Activated CD4-positive, alpha-beta memory T cell treated with anti-CD3 and anti-CD28 coated beads for 36 hours (primary cell): Measurements from ENCODE around the gene CCL21. TPM values are rescaled to one million over a fixed set of nuclear protein-coding genes. Genes with fewer than 3 reads are reported as not detected.

Experiments used
- CTCF ChIA-PET: fragments of 350-600 bp; sonication (Branson Sonifier 250); formaldehyde crosslinking; loops from one replicate; lab custom pipeline; 2021; ENCODE audit warnings: antibody characterized with exemption, inconsistent platforms; lab: Charles Lee
- POLR2A ChIA-PET: fragments of 350-600 bp; sonication (Branson Sonifier 250); formaldehyde crosslinking; loops from one replicate; lab custom pipeline; 2021; ENCODE audit warnings: antibody characterized with exemption; lab: Charles Lee
- DNase-seq: peaks from one replicate; pipeline ENCODE4 v3.0.0-alpha.2; 2020
- H3K27ac Mint-ChIP-seq: one replicate; pipeline ENCODE4 v1.8.0; 2021; ENCODE audit warnings: mixed read lengths
- H3K27me3 Mint-ChIP-seq: one replicate; pipeline ENCODE4 v1.8.0; 2021; ENCODE audit warnings: mixed read lengths
- H3K36me3 Mint-ChIP-seq: one replicate; pipeline ENCODE4 v1.8.0; 2021; ENCODE audit warnings: mixed read lengths
- H3K4me1 Mint-ChIP-seq: one replicate; pipeline ENCODE4 v1.8.0; 2021; ENCODE audit warnings: low read depth, mixed read lengths
- H3K4me3 Mint-ChIP-seq: one replicate; pipeline ENCODE4 v1.8.0; 2021; ENCODE audit warnings: mild to moderate bottlenecking, mixed read lengths
- H3K9me3 Mint-ChIP-seq: one replicate; pipeline ENCODE4 v1.8.0; 2021; ENCODE audit warnings: mixed read lengths
- intact Hi-C: fragments of 100-400 bp; cut with micrococcal nuclease; formaldehyde crosslinking; loops from one replicate; pipeline ENCODE4 v1.15.1; 2023
- total RNA-seq, 2 experiments: library from RNA; stranded (reverse); gene quantifications; one replicate each; pipeline ENCODE4 v1.2.3, GENCODE V29; 2021

Gene CCL21
- total RNA-seq, 2 experiments from 2014 or later: not detected

DNA sequence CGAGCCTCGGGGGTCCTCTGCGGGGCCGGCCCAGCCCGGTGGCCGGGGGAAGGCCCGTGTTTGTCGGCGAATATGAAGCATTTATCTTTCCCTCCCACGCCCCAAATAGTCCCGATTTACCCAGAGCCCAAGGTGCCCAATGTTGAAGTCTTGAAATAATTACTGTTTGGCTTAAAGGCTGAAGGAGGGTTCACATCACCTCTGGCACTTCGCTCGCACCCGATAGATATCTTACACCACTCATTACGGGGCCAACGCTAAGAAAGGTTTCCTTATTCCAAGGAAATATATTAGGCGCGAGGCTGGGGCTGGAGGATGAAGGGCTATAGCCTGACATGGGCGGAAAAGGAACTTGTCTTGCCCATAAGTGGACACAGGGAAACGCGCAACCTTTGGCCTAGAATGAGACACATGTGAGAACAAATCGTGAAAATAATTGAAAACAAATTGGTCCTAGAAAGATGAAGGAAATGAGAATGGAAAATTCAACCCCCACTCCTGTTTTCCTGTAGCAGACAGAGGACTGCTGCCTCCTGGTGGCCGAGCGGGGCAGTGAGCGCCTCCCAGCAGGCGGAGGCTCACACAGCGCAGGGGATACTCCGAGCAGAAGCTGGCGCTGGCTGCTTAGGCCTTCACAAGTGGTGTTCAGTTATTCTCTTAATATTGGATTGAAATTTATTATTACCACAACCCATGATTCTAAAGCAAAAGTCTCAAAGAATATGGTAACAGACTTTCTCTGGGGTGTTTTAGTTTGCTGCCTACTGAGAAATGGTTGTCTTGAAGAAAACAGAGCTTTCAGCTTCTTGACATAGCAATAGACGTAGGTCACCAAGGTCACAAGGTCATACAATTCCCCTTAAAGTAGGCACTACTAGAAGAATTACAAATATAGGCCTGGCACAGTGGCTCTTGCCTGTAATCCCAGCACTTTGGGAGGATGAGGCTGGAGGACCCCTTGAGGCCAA, 7.9 kb downstream of the CCL21 start:
- DNase-seq: peak; percentile 89
- no peaks in the 10 kb centered on the region for H3K9me3 Mint-ChIP-seq
- H3K36me3 Mint-ChIP-seq: no peaks in the 10 kb centered on the region
- POLR2A ChIA-PET: interaction anchor here (0.8 kb wide), 2 partner anchors 40 to 46 kb away, joined by 3 read pairs; partner anchors contain the start of gene CCL27
- peaks cover 2% of the 10 kb centered on the region for H3K4me1 Mint-ChIP-seq
- peak overlapping the region; percentile 77 for H3K4me3 Mint-ChIP-seq
- peaks cover 2% of the 10 kb centered on the region for H3K27me3 Mint-ChIP-seq
- intact Hi-C loops: loop anchor here (1.0 to 2.0 kb wide), 3 partner anchors 27 to 90 kb away; partner anchors contain the start of gene RPP25L
- CTCF ChIA-PET: interaction anchor here (0.5 to 4.1 kb wide), 59 partner anchors 9 to 774 kb away, joined by 3 to 49 read pairs (median 5); partner anchors contain the start of genes ARID3C, CCL19, CCL27 and DCTN3
- peak overlapping the region; percentile 38 for H3K27ac Mint-ChIP-seq

DNA sequence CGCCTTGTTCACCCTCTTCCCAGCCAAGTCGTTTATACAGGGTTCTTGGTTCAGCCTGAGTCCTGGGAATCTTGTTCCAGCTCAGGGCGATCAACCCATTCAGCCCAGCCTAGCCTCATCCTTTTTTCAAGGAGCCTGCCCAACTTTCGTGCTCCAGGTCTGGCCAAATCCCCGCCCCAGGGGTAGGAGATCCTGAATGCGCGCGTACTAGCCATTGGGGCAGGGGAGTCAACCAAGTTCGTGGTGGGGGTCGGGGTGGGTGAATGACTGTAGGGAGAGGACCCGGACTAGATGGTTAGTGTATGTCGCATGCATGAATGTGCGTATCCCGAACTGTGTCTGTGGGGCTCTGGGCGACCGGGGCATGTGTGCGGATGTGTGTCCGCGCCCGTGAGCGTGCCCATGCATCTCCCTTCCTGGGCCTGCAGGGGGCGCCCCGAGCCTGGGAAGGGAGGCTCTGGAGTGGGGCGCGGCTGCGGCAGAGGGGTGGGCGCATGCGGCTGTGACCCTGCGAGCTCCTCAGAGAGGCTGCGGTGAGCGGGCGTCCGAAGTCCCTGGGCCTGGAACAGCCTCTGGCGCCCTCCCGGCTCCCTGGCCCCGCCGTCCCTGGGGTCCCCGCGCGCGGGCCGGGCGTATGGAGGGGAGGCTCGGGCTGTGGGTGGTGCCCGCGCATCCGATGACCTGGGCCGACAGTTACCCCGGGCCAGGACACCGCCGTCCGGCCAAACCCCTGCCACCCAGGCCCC, 8.7 kb downstream of the CCL21 start:
- peak; percentile 84 for DNase-seq
- Mint-ChIP-seq H3K36me3 (no peaks in the 10 kb centered on the region), H3K4me3 (peak overlapping the region; percentile 48), H3K4me1 (peaks cover 2% of the 10 kb centered on the region), H3K27me3 (peaks cover 2% of the 10 kb centered on the region), H3K9me3 (no peaks in the 10 kb centered on the region), H3K27ac (no peak overlapping the region)
- ChIA-PET POLR2A (no interaction called here), CTCF (interaction anchor here (0.6 to 4.1 kb wide), 15 partner anchors 12 to 198 kb away, joined by 3 to 49 read pairs (median 5); partner anchors contain the start of genes CCL27, GALT and SIGMAR1)
- intact Hi-C loops: no loop called here

DNA sequence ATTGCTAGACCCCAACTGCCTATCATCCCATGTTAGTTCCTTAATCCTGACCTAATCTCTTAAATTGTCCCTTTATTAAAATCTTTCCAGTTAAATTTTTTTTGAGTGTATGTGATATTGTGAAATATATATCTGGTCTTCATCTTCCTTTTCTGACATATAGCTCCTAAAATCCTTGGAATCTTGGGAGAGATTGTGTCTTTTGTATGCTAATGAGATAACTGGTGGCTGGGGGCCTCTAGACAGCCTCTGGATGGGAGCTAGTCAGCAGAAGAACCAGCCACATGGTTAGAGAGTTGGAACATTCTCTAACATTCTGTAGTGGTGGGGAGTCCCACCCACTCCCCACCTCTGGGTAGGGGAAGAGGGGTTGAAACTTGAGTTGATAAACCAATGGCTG, 15.1 kb downstream of the CCL21 start:
- POLR2A ChIA-PET: no interaction called here
- Mint-ChIP-seq H3K36me3 (no peaks in the 10 kb centered on the region), H3K9me3 (no peaks in the 10 kb centered on the region), H3K27ac (no peak overlapping the region), H3K4me1 (no peaks in the 10 kb centered on the region), H3K4me3 (no peak overlapping the region), H3K27me3 (no peaks in the 10 kb centered on the region)
- CTCF ChIA-PET: interaction anchor here (1.0 kb wide), 1 partner anchor 61 kb away, joined by 5 read pairs; no protein-coding TSS in a partner anchor
- no peak for DNase-seq
- intact Hi-C loops: no loop called here

DNA sequence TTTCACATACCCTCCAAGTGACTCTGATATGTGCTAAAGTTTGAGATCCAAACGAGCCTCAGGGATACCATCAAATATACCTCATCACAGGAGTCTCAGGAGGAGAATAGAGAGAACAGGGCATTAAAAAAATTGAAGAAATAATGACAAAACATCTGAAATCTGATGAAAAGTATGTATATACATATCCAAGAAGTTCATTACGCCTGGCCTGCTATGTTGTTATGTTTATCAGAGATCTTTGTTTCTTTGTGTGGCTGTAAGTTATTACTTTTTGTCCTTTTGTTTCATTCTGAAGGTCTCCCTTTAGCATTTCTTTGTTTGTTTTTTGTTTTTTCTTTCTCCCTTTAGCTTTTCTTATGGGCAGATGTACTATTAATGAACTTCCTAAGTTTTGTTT, 16.4 kb downstream of the CCL21 start:
- H3K36me3 Mint-ChIP-seq: no peaks in the 10 kb centered on the region
- H3K4me1 Mint-ChIP-seq: no peaks in the 10 kb centered on the region
- ChIA-PET CTCF (interaction anchor here (2.3 kb wide), 1 partner anchor 9 kb away, joined by 9 read pairs; no protein-coding TSS in a partner anchor), POLR2A (no interaction called here)
- no peaks in the 10 kb centered on the region for H3K9me3 Mint-ChIP-seq
- H3K27me3 Mint-ChIP-seq: no peaks in the 10 kb centered on the region
- H3K27ac Mint-ChIP-seq: no peak overlapping the region
- no peak for DNase-seq
- intact Hi-C loops: no loop called here
- no peak overlapping the region for H3K4me3 Mint-ChIP-seq

DNA sequence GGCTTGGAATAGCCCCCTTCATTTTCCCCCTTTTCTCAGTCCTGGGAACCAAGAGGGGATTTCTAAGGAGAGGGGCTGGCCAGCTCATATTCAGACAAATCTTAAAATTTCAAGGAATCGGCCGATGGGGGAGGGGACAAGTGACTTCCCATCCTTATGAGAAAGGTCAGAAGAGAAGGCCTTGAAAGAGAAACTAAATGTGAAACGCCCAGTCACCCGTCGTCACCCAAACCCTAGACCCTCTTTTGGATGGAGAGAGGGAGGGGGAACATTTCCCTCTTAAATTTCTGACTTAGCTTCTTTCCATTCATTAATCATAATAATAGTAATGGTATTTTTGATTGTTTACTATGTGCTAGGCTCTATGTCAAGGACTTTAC, 18.0 kb downstream of the CCL21 start:
- no peaks in the 10 kb centered on the region for H3K4me1 Mint-ChIP-seq
- intact Hi-C loops: no loop called here
- POLR2A ChIA-PET: no interaction called here

DNA sequence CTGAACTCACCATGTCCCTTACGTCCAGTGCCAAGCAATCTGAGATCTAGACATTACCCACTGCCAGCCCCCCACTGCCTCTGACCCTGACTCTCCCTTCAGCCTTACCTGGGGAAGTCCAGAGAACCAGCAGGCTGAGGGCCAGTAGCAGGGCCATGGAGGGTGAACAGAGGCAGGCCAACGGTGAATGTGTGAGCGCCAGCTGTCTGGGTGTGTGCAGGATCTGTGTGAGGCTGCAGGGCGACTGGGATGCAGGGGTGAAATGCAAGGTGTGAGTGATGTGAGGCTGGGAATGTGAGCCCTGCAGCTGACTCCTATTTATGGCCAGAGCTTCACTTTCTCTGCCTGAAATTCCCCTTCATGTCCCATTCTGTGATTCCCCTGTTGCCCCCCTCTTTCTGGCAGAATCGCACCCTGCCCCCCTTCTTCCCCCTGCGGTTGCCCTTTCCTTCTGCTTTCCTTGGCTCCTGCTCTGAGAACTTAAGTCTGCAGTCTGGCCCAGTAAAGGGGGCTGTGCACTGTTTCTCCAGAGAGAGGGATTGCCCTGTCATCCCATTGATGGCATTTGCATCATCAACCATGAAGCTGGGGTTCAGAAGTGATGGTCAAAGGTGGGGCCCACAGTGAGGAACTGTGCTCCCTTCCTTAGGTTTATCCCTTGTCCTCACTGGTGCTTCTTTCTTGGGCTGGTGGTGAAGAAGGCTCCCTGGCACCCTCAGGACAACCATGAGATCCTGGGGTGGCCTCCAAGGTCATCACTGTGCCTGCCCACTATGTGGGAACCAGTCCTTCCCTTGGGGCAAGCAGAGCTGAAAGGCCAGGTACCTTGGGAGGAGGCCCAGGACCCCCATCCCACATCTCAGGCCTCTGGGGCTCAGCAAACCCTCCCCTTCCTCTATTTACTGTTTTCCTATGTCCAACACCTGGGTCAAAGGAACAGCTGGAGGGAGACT, 18.7 kb downstream of the CCL21 start, which contains the start of gene CCL19:
Gene CCL19 (minus strand): TSS at position 294 of the 953 bp plus-strand sequence. CDS start 137 bp downstream, at position 157.
- Mint-ChIP-seq H3K36me3 (no peaks in the 10 kb centered on the region), H3K4me3 (no peak within 1 kb of the TSS), H3K4me1 (no peaks in the 10 kb centered on the region), H3K27ac (no peak within 1 kb of the TSS), H3K9me3 (no peaks in the 10 kb centered on the region), H3K27me3 (no peaks in the 10 kb centered on the region)
- intact Hi-C loops: no loop called here
- POLR2A ChIA-PET: no interaction called here
- CTCF ChIA-PET: interaction anchor here (1.0 to 1.6 kb wide), 2 partner anchors 11 to 30 kb away, joined by 3 to 7 read pairs; no protein-coding TSS in a partner anchor
- no peak for DNase-seq

More for the DNA sequence above, 18.0 kb downstream of the CCL21 start:
- CTCF ChIA-PET: interaction anchor here (1.0 to 1.6 kb wide), 2 partner anchors 11 to 31 kb away, joined by 3 to 7 read pairs; no protein-coding TSS in a partner anchor
- H3K27me3 Mint-ChIP-seq: no peaks in the 10 kb centered on the region
- H3K4me3 Mint-ChIP-seq: no peak overlapping the region
- no peak for DNase-seq
- H3K9me3 Mint-ChIP-seq: no peaks in the 10 kb centered on the region
- H3K36me3 Mint-ChIP-seq: no peaks in the 10 kb centered on the region
- no peak overlapping the region for H3K27ac Mint-ChIP-seq

DNA sequence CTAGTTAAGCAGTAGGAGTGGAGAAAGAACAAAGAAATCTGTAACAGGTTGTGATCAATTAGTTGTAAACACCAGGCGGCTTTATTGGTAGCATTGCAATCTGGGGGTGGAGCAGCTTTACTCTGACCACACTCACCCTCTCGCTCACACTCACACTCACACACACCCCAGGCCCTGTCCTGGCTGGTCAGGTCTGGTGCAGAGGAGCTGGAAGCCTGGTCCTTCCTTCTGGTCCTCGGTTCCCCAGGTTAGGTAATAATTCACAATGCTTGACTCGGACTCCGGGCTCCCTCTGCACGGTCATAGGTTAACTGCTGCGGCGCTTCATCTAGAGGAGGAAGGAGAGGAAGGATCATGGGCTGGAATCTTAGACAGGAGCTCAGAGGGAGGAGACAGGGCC, 20.4 kb downstream of the CCL21 start:
- no peaks in the 10 kb centered on the region for H3K9me3 Mint-ChIP-seq
- no peak overlapping the region for H3K27ac Mint-ChIP-seq
- no peaks in the 10 kb centered on the region for H3K27me3 Mint-ChIP-seq
- peaks cover 4% of the 10 kb centered on the region for H3K4me1 Mint-ChIP-seq
- no peak overlapping the region for H3K4me3 Mint-ChIP-seq
- intact Hi-C loops: no loop called here
- ChIA-PET POLR2A (no interaction called here), CTCF (interaction anchor here (1.7 kb wide), 1 partner anchor 12 kb away, joined by 8 read pairs; no protein-coding TSS in a partner anchor)
- DNase-seq: no peak
- no peaks in the 10 kb centered on the region for H3K36me3 Mint-ChIP-seq

DNA sequence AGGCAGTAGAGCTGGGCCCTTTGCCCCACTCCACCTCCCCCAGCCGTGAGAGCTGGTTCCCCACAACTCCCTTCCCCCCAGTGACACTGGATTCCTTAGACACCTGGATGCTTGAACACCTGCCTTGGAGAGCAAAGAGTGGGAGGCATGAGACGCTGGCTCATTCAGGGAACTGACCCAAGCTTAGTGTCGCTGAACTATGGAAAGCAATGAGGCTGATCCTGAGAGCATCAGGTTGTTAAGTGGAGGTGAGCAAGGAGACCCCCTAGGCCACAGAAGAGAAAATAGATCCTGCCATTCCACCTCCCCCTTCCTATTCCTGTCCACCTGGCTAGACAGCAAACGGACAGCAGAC, 20.8 kb downstream of the CCL21 start:
- H3K9me3 Mint-ChIP-seq: no peaks in the 10 kb centered on the region
- no peak for DNase-seq
- H3K27ac Mint-ChIP-seq: no peak overlapping the region

DNA sequence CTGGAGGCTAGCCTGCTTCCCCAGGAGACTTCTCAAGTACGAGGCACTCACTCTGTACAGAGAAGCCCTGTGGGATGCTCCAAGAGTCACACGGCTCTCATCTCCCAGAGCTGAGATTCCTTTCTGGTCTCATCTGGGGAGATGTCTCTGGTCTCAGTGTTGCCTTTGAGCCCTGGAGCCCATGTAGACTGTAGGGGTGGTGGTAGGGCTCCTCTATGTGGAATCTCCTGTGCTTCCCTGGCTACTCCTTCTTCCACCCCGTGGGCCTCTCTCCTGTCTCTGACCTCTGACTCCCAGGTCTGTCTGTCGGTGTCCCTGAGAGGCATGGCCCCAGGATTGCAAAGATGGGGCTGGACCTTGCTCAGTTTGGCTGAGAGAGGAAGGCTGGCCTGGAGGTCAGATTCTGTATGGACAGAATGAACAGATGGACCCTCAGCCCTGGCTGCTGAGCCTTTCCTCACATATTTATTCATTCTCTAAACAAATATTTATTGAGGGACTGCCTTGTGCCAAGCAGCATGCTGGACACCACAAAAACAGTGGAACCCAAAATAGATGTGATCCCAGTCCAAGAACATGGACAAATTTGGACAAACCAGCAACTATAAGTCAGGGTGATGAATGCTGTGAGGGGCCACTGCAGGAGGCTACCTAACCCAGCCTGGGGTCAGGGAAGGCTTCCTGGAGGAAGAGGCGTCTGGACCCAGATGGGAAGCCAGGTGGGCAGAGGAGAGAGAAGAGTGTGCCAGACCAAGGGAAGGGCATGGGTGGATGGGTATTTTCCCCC, 21.4 kb downstream of the CCL21 start:
- Mint-ChIP-seq H3K9me3 (no peaks in the 10 kb centered on the region), H3K36me3 (no peaks in the 10 kb centered on the region), H3K4me1 (peaks cover 12% of the 10 kb centered on the region), H3K27me3 (no peaks in the 10 kb centered on the region), H3K27ac (no peak overlapping the region), H3K4me3 (no peak overlapping the region)
- DNase-seq: no peak
- ChIA-PET CTCF (interaction anchor here (1.7 kb wide), 1 partner anchor 13 kb away, joined by 8 read pairs; no protein-coding TSS in a partner anchor), POLR2A (no interaction called here)
- intact Hi-C loops: no loop called here

More for the DNA sequence above, 20.8 kb downstream of the CCL21 start:
- H3K4me3 Mint-ChIP-seq: no peak overlapping the region
- intact Hi-C loops: no loop called here
- no peaks in the 10 kb centered on the region for H3K27me3 Mint-ChIP-seq
- ChIA-PET POLR2A (no interaction called here), CTCF (interaction anchor here (1.7 kb wide), 1 partner anchor 13 kb away, joined by 8 read pairs; no protein-coding TSS in a partner anchor)
- no peaks in the 10 kb centered on the region for H3K36me3 Mint-ChIP-seq
- H3K4me1 Mint-ChIP-seq: peaks cover 8% of the 10 kb centered on the region

DNA sequence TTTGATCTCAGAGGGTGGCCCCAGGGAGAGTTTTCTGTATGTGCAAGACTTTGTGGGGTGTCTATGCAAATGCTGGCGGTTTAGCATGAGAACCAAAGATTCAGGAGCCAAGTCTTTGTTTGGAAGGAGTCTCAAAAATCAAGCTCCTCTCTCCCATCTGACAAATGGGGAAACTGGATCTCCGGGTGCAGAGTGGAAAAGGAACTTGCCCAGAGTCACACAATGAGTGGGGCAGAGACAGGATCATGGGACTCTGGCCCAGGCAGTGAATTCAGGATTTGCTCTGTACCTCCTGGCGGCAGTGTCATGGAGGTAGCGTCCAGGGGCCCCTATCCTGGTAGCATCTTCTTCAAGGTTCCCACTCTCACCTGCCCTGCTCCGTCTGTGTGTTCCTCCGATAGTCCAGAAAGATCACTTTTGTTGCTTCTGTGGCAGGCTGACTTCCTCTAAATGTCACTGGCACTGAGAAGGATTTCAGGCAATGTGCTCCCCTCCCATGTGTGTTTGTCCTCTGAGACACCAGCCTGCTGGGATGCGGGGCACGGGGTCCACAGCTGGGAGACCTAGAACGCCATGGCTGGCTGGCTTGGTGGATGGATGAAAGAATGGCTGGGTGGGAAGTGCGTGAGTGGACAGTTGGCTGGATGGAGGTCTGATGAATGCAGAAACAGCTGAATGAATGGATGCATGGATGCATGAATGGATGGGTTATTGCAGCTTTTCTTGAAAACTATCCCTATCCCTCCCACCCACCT, 22.5 kb downstream of the CCL21 start:
- H3K27ac Mint-ChIP-seq: no peak overlapping the region
- H3K36me3 Mint-ChIP-seq: no peaks in the 10 kb centered on the region
- H3K27me3 Mint-ChIP-seq: no peaks in the 10 kb centered on the region
- peaks cover 12% of the 10 kb centered on the region for H3K4me1 Mint-ChIP-seq
- ChIA-PET CTCF (interaction anchor here (1.6 to 3.4 kb wide), 2 partner anchors 15 to 41 kb away, joined by 6 to 18 read pairs; partner anchors contain the start of gene GALT), POLR2A (no interaction called here)
- H3K4me3 Mint-ChIP-seq: no peak overlapping the region
- intact Hi-C loops: no loop called here
- H3K9me3 Mint-ChIP-seq: no peaks in the 10 kb centered on the region
- DNase-seq: no peak
